Activated naive CD8-positive, alpha-beta T cell treated with anti-CD3 and anti-CD28 coated beads for 36 hours (primary cell): ENCODE measurements around the gene HAS3. TPM values are rescaled to one million over a fixed set of nuclear protein-coding genes. Genes with fewer than 3 reads are reported as not detected.

Experiments used
- DNase-seq: peaks from one replicate; pipeline ENCODE4 v3.0.0; 2021
- H3K27ac Mint-ChIP-seq: one replicate; pipeline ENCODE4 v1.8.0; 2022; ENCODE audit warnings: mild to moderate bottlenecking, moderate library complexity, mixed read lengths
- H3K27me3 Mint-ChIP-seq: one replicate; pipeline ENCODE4 v1.8.0; 2022; ENCODE audit warnings: mild to moderate bottlenecking, mixed read lengths
- H3K36me3 Mint-ChIP-seq: one replicate; pipeline ENCODE4 v1.8.0; 2021; ENCODE audit warnings: mild to moderate bottlenecking, mixed read lengths
- H3K4me1 Mint-ChIP-seq: one replicate; pipeline ENCODE4 v1.8.0; 2021; ENCODE audit warnings: mixed read lengths
- H3K4me3 Mint-ChIP-seq: one replicate; pipeline ENCODE4 v1.8.0; 2022; ENCODE audit warnings: mild to moderate bottlenecking, moderate library complexity, mixed read lengths
- H3K9me3 Mint-ChIP-seq: one replicate; pipeline ENCODE4 v1.8.0; 2022; ENCODE audit warnings: mixed read lengths
- total RNA-seq, 2 experiments: library from RNA; stranded (reverse); gene quantifications; one replicate each; pipeline ENCODE4 v1.2.3, GENCODE V29; 2021

Gene HAS3
- total RNA-seq, 2 experiments from 2014 or later = 0.33 to 0.74 TPM

DNA sequence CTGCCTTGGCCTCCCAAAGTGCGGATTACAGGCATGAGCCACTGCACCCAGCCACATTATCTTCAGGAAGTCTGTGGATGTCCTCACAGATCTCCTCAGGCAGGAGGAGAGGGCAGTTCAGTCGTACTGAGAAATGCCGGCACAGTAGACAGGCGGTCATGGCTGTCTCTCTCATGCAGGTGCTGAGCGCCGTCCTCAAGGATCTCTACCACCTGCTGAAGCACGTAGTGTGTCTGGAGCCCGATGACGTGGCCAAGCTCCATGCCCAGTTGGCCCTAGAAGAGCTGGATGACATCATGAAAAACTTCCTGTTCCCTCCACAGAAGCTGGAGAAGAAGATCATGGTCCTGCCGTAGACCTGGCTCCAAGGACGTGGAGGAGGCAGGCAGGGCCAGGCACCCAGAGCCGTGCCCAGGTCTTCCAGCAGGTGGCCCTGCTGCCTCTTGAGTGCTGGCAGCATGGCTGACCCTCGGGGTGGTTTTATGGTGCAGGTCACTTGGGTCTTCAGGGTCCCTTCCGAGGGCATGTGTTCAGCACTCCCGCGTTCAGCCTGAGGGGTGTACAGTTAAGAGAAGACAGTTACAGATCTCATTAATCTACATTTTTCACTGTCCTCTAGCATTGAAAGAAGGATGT lies 22.0 kb upstream of the HAS3 start:
- Mint-ChIP-seq H3K4me3 (no peak overlapping the region), H3K4me1 (no peaks in the 10 kb centered on the region), H3K27ac (no peak overlapping the region), H3K27me3 (no peaks in the 10 kb centered on the region), H3K9me3 (no peaks in the 10 kb centered on the region), H3K36me3 (peaks cover 8% of the 10 kb centered on the region)
- DNase-seq = no peak

DNA sequence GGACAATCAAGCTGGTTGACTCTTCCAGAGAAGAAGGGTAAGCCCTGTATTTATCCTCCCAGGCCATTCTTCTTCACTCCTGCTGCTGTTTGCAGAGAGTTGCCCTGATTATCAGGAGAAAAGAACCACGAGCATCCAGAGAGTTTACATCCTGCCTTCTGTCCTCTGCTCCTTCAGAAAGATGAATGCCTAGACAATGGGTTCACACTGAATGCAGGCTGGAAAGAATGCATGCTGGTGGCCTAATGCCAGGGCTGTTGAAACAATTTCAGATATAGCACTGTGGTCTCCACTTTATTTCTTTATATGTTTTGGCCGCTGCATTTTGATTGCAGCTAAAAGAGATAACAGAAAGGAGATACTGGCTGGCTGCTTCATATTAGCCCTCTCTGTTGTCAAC lies 21.2 kb upstream of the HAS3 start:
- Mint-ChIP-seq H3K27me3 (no peaks in the 10 kb centered on the region), H3K36me3 (peaks cover 8% of the 10 kb centered on the region), H3K27ac (no peak overlapping the region), H3K4me1 (peaks cover 6% of the 10 kb centered on the region), H3K9me3 (no peaks in the 10 kb centered on the region), H3K4me3 (no peak overlapping the region)
- no peak for DNase-seq

DNA sequence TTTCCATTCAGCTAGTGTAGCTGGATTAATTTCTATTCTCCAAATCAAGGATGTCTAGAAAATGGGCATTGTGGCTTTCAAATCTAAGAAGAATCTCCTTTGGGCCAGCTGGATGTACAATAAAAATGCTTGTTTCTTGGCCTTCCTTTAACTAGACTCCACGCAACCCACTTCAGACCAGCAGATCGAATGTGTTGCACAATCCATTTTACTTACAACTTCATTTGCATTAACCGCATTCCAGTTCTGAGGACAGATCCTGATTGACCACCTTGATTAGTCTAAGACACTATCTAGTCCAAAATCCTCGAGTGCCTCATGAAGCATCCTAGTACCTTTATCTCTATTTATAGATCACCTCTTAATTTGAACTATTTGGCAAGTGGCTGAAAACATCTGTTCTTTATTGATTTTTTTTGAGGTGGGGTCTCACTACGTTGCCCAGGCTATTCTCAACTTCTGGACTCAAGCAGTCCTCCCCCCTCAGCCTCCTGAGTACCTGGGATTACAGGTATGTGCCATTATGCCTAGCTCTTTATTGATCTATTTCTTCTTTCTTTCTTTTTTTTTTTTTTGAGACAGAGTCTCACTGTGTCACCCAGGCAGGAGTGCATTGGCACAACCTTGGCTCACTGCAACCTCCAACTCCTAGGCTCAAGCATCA lies 20.3 kb upstream of the HAS3 start:
- H3K36me3 Mint-ChIP-seq = peaks cover 8% of the 10 kb centered on the region
- DNase-seq = no peak
- H3K27ac Mint-ChIP-seq = no peak overlapping the region
- no peaks in the 10 kb centered on the region for H3K27me3 Mint-ChIP-seq
- no peak overlapping the region for H3K4me3 Mint-ChIP-seq
- H3K9me3 Mint-ChIP-seq = no peaks in the 10 kb centered on the region
- peaks cover 7% of the 10 kb centered on the region for H3K4me1 Mint-ChIP-seq

DNA sequence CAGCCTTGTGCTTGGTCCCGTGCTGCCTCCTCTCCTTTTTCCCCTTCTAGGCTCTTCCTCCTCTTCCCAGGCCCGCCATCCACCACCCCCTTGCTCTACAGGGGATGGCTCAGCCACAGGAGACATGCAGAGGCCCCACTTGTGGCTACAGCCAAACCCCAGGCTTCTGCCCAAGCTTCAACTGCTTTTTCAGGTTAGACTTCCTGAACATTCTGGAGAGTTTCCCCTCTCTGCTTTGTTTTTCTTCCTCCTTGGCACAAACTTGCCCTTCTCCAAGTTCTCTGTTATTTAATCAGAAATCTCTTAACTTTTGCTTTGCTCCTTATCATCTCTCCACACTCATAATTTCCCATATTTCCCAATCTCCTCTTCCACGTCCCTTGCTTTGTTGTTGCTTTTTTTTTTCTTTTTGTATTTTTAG lies 18.3 kb upstream of the HAS3 start:
- no peaks in the 10 kb centered on the region for H3K27me3 Mint-ChIP-seq
- H3K27ac Mint-ChIP-seq = no peak overlapping the region
- no peak for DNase-seq
- no peaks in the 10 kb centered on the region for H3K9me3 Mint-ChIP-seq
- no peak overlapping the region for H3K4me3 Mint-ChIP-seq
- peaks cover 7% of the 10 kb centered on the region for H3K4me1 Mint-ChIP-seq
- peaks cover 8% of the 10 kb centered on the region for H3K36me3 Mint-ChIP-seq

DNA sequence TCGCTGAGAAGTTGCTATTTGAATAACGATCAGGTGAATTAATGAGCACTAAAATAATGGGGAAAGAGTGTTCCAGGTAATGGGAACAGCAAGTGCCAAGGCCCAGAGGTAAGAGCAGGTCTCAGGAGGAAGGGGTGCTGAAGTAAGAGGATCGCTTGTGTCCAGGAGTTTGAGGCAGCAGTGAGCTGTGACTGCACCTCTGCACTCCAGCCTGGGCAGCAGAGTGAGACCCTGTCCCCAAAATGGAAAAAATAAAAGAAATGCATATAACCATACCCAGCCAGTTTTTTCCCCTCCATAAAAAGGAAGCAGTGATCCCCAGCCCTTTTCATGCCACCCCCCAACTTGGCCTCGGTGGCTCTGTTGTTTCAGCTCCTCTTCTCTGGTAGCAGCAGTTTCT lies 16.8 kb upstream of the HAS3 start:
- no peak for DNase-seq
- no peak overlapping the region for H3K4me3 Mint-ChIP-seq
- H3K9me3 Mint-ChIP-seq = no peaks in the 10 kb centered on the region
- H3K36me3 Mint-ChIP-seq = peaks cover 8% of the 10 kb centered on the region
- H3K4me1 Mint-ChIP-seq = peaks cover 7% of the 10 kb centered on the region
- H3K27me3 Mint-ChIP-seq = no peaks in the 10 kb centered on the region
- H3K27ac Mint-ChIP-seq = no peak overlapping the region

- H3K4me3 Mint-ChIP-seq = peak overlapping the region; percentile 9
- no peaks in the 10 kb centered on the region for H3K9me3 Mint-ChIP-seq
- peaks cover 8% of the 10 kb centered on the region for H3K4me1 Mint-ChIP-seq
- no peaks in the 10 kb centered on the region for H3K27me3 Mint-ChIP-seq
- H3K27ac Mint-ChIP-seq = no peak overlapping the region
- DNase-seq = no peak
- peaks cover 8% of the 10 kb centered on the region for H3K36me3 Mint-ChIP-seq
These were observed 16.2 kb upstream of the HAS3 start for GRCh38 chr16:69089091-69089910.

DNA sequence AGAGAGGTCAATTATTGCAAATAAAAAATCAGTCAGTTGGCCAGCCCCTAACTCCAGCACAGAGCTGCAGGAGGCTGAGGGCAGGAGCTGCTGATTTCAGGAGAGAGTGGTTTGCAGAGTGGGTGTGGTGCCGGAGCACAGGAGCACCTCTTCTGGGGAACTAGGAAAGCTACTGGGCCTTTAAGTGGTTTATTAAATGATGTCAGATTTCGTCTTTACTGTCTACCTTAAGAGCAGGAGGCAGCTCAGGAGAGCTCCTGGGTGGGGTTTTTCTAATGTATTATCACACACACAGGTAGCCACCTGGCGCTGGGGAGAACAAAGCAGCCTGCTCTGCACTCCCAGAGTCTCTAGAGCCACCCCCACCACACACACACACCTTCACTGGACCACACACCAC lies 11.5 kb upstream of the HAS3 start:
- Mint-ChIP-seq H3K9me3 (no peaks in the 10 kb centered on the region), H3K4me1 (peaks cover 7% of the 10 kb centered on the region), H3K36me3 (no peaks in the 10 kb centered on the region), H3K27me3 (no peaks in the 10 kb centered on the region), H3K27ac (no peak overlapping the region), H3K4me3 (no peak overlapping the region)
- no peak for DNase-seq

DNA sequence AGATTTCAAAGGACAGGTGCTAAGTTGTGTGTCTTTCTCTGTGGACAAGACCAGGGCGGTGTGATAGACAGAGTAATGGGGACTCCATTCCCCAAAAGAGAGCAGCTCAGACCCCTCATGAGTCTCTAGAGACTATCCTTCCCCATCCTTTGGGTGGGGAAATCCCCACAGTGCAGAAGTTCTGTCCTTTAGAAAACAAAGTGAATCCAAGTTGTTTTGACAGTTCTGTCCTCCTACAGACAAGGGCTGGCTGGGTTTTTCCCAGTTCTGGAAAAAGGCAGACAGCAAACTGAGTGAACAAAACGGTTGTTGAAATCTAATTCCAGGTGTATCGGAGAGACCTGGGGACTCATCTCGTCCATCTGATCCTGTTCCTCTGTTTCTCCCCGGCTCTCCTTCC lies 11.0 kb upstream of the HAS3 start:
- Mint-ChIP-seq H3K27me3 (no peaks in the 10 kb centered on the region), H3K27ac (no peak overlapping the region), H3K36me3 (no peaks in the 10 kb centered on the region), H3K4me3 (no peak overlapping the region), H3K9me3 (no peaks in the 10 kb centered on the region), H3K4me1 (peaks cover 3% of the 10 kb centered on the region)
- DNase-seq = no peak

- Mint-ChIP-seq H3K36me3 (no peaks in the 10 kb centered on the region), H3K4me3 (no peak overlapping the region), H3K4me1 (peaks cover 3% of the 10 kb centered on the region), H3K9me3 (no peaks in the 10 kb centered on the region), H3K27ac (no peak overlapping the region), H3K27me3 (no peaks in the 10 kb centered on the region)
- no peak for DNase-seq
These were observed 10.3 kb upstream of the HAS3 start for GRCh38 chr16:69095193-69095592.

DNA sequence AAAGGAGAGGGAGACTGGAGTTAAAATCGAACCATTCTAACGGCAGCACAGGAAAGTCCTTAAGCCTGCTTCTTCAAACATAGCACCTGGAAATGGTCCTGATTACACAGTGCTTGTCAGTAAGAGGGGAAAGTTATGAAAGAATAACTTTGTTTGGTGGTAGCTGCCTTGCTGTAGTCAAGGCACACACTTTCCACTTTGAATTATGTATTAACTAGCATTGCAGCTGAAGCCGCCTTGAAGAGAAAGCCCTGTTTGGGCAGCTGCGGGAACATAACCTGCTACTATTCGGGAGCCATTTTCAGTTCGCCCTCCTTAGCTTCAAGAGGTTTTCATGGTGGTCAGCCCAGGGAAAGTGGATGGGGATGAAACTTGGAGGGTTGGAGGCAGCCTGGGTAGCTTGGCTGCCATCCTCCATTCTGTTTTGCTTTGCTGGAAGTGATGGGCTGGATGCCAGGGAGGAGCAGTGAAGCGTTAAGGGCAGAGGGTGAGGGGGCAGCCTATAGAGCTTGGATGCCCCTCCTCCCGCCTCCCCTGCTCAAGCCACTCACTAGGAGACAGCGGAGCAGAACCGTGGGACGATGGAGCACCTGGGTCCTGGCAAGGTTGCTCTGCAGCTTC lies 5.3 kb upstream of the HAS3 start:
- Mint-ChIP-seq H3K27ac (no peak overlapping the region), H3K4me1 (peaks cover under 1% of the 10 kb centered on the region), H3K36me3 (no peaks in the 10 kb centered on the region), H3K4me3 (no peak overlapping the region), H3K9me3 (no peaks in the 10 kb centered on the region), H3K27me3 (peaks cover 6% of the 10 kb centered on the region)
- no peak for DNase-seq

- Mint-ChIP-seq H3K36me3 (peaks cover 9% of the 10 kb centered on the region), H3K4me1 (peaks cover 11% of the 10 kb centered on the region), H3K9me3 (no peaks in the 10 kb centered on the region), H3K27ac (no peak overlapping the region), H3K27me3 (peaks cover 41% of the 10 kb centered on the region), H3K4me3 (peak overlapping the region; percentile 50)
- DNase-seq = peak; percentile 15
These were observed 1.2 kb downstream of the HAS3 start for GRCh38 chr16:69106491-69107315.

DNA sequence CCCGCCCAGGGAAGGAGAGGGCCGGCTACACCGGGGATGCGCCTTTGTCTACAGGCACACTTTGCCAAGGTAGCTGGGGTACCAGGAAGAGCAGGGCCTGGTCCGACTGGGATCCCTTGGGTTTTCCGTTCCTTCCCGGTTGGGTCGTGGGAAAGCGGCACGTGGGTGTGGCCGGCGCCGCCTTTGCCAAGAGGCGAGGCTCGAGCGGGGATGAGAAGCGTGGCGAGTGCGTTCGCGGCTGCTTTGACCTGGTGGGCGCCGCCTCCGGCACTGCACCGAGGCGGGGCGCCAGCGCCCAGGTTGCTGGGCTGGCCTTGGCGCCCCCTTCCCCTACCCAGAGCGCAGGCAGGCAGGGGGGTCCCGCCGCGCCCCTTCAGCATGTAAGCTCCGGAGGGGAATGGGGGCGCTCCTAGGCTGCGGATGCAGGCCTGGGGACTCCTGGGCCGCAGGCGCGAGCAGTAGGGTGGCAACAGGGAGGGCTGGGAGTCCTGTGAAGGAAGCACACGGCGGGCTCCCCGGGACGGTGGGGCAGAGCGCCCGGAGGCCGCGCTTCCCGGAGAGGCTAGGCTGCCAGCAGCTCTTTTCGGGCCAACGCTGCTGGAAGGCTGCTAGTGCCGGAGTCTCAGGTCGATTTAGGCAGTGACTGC lies 2.0 kb downstream of the HAS3 start:
- H3K27me3 Mint-ChIP-seq = peaks cover 41% of the 10 kb centered on the region
- no peaks in the 10 kb centered on the region for H3K9me3 Mint-ChIP-seq
- peak overlapping the region; percentile 50 for H3K4me3 Mint-ChIP-seq
- H3K27ac Mint-ChIP-seq = no peak overlapping the region
- H3K4me1 Mint-ChIP-seq = peaks cover 11% of the 10 kb centered on the region
- H3K36me3 Mint-ChIP-seq = peaks cover 9% of the 10 kb centered on the region
- peak; percentile 14 for DNase-seq

DNA sequence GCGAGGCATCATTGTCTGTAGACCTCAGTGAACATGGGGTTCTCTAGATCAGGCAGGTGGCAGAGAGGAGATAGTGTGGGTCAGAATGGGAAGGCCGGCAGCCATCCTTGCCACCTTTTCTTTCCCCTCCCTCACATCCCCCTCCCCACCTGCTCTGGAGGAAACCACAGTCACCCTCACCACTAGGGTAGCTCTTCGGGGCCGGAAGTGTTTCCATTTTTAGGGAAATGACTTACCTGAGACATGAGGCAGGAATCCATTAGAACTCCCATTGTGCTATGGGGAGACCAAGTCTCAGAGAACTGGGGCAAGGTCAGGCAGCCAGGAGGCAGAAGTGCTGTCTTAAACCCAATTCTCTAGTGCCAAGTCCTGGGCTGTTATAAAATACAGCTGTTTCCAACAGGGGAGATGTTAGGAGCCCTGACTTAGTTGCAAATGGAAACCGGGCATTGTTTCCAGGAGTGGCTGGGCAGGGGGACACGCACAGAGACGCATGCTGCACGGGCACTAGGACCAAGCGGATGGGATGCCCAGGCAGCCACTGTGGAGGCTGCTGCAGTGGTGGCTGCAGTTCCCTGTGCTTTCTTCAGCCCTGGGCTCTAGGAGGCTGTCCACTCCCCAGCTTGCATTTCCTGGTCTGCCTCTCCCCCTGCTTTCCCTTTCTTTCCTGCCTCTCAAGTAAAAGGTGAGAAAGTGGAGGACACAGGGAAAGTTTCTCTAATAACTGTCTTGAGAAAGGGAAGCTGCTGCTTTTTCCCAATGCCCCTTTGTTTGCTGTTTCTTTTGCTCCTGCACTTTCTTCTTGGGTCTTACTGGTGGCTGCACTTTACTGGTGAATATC lies 2.8 kb downstream of the HAS3 start:
- Mint-ChIP-seq H3K4me3 (no peak overlapping the region), H3K9me3 (no peaks in the 10 kb centered on the region), H3K36me3 (peaks cover 9% of the 10 kb centered on the region), H3K4me1 (peaks cover 11% of the 10 kb centered on the region), H3K27ac (no peak overlapping the region), H3K27me3 (peaks cover 41% of the 10 kb centered on the region)
- DNase-seq = no peak
